ENCODE data around the gene CERS1.

Gene CERS1

DNA sequence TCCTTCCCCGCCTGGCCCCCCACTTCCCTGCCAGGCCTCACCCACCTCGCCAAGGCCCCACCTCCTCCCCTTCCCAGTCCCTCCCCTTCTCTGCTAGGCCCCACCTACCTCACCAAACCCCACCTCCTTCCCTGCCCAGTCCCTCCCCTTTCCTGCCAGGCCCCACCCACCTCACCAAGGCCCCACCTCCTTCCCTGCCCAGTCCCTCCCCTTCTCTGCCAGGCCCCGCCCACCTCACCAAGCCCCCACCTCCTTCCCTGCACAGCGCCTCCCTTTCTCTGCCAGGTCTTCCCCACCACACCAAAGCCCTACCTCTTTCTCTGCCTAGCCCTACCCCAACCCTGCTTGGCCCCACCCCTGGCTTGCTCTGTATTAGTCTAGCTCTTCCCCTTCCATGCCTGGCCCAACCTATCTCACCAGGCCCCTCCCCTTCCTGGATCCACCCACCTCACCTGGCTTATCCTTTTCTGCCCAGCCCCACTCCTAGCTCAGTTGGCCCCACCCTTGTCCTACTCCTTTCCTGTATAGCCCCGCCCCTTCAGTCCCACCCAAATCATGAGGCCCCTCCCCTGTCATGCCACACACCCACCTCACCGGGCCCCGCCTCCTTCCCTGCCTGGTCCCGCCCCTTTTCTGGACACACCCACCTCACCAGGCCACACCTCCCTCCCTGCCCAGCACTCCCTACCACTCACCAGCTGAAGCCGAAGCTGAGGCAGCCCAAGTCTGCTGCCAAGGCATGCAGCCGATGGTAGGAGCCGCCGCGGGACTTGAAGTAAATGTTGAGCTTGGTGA is 16.2 kb downstream of the CERS1 start:
- FAIRE-seq, result no peak
- no peak for TF ChIP-seq POLR2A (IDR thresholded peaks at IDR 0.05; ENCODE audit: low read depth, low read length)

DNA sequence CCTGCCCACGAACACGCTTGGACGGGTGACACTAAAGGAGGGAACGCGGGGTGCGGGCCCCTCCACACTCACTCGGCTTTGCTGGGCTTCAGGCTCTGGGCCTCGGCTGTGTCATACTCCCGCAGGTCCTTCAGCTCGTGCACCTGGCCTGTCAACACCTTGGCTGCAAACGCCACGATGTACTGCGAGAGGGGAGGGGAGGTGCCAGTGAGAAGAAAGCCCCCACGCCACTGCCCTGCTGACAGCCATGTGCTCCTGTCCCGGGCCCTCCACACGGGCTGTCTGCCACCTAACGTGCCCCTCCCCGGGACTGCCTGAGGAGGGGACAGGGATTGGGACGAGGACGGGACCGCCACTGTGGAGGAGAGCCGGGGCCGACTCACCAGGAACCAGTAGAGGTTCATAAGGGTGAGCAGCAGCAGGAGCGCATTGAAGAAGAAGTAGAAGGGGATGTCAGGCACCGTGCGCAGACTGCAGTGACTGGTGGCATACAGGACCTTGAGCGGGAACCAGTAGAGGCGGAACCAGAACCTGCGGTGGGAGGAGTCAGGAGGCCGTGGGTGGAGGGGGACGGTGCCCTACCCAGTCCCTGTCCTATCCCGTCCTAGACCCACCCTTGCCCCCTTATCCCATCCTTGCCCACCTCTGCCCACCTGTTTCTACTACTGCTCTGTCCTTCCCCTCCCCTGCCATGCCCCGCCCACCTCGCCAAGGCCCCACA is 16.9 kb downstream of the CERS1 start:
- DNase-seq (ENCODE audit: insufficient read length, low spot score), result no peak
- TF ChIP-seq POLR2A (IDR thresholded peaks at IDR 0.05; ENCODE audit: low read depth, low read length), result no peak
- FAIRE-seq, result no peak

More for the DNA sequence above, 16.2 kb downstream of the CERS1 start:
- no peak for DNase-seq (ENCODE audit: insufficient read length, low spot score)

DNA sequence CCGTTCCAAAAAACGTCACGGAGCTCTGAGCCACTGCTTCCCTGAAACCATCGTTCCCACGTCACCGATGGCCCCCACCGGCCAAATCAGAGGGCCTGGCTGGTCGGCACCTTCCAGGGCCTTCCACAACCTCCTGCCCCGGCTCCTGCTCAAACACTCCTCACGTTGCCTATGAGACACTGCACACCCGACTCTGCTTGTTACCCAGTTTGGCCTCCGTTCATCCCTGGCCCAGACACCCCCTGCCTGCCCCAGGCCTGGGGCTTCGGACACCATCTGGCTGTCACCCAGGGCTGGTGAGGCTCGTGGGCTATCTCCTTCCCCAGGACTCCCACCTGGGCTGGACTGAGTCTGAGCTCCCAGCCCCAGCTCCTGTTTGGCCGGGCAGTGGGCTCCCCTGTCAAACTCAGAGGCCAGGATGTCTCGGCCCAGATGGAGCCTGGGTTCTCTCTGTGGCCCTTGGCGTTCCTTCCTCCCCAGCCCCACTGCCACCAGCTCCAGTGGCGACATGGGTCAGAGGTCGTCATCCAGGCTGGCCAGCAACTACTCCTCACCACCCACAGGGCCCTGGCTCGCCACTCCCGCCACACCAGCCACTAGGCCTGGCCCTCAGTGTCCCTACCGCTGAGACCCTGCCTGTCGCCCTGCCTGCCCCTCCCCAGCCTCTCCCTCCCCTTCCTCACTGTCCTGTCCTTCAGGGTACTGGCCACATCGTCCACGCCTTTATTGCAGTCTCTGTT is 17.7 kb downstream of the CERS1 start:
- no peak for DNase-seq (ENCODE audit: insufficient read length, low spot score)
- TF ChIP-seq POLR2A (IDR thresholded peaks at IDR 0.05; ENCODE audit: low read depth, low read length), result no peak
- FAIRE-seq, result no peak

GRCh38 chr19:18876865-18877264 is 19.1 kb downstream of the CERS1 start:
- no peak for TF ChIP-seq POLR2A (IDR thresholded peaks at IDR 0.05; ENCODE audit: low read depth, low read length)
- FAIRE-seq, result no peak

GRCh38 chr19:18875726-18876125 is 20.2 kb downstream of the CERS1 start:
- no peak for DNase-seq (ENCODE audit: insufficient read length, low spot score)
- no peak for FAIRE-seq
- no peak for TF ChIP-seq POLR2A (IDR thresholded peaks at IDR 0.05; ENCODE audit: low read depth, low read length)

More at GRCh38 chr19:18876865-18877264, 19.1 kb downstream of the CERS1 start:
- DNase-seq (ENCODE audit: insufficient read length, low spot score), result no peak

GRCh38 chr19:18871543-18871942 is 24.4 kb downstream of the CERS1 start:
- FAIRE-seq, result no peak
- no peak for TF ChIP-seq POLR2A (IDR thresholded peaks at IDR 0.05; ENCODE audit: low read depth, low read length)
- DNase-seq (ENCODE audit: insufficient read length, low spot score), result no peak

GRCh38 chr19:18870531-18871172 is 25.3 kb downstream of the CERS1 start:
- FAIRE-seq, result no peak

GRCh38 chr19:18869781-18870530 is 26.0 kb downstream of the CERS1 start:
- no peak for FAIRE-seq
- no peak for TF ChIP-seq POLR2A (IDR thresholded peaks at IDR 0.05; ENCODE audit: low read depth, low read length)
- no peak for DNase-seq (ENCODE audit: insufficient read length, low spot score)

More at GRCh38 chr19:18870531-18871172, 25.3 kb downstream of the CERS1 start:
- TF ChIP-seq POLR2A (IDR thresholded peaks at IDR 0.05; ENCODE audit: low read depth, low read length), result no peak
- DNase-seq (ENCODE audit: insufficient read length, low spot score), result no peak

DNA sequence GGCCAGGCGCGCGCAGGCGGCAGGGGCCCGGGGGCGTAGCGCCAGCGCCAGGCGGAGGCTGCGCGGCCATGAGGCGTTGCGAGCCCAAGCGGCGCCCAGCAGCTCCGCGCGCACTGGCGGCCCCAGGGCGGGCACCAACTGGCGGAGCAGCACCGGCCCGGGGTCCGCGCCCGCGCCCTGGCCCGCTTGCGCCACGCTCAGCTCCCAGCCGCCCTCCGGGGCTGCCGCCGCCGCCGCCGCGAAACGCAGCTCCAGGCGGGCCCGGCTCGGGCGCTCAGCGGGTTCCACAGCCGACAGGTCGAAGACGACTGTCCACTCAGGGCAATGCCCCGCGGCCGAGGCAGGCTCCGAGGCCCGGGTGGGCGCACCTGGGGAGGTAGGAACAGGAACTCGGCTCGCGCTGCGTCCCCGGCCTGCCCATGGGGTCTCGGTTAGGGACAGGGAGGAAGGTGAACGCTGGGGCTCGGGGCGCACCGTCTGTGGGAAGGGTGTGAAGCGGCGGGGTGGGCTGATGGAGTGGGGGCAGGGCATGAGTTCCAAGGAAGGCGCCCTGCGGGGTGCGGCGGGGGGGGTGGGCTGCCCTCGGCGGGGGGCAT is 26.8 kb downstream of the CERS1 start:
- no peak for TF ChIP-seq POLR2A (IDR thresholded peaks at IDR 0.05; ENCODE audit: low read depth, low read length)
- DNase-seq (ENCODE audit: insufficient read length, low spot score), result no peak
- no peak for FAIRE-seq

DNA sequence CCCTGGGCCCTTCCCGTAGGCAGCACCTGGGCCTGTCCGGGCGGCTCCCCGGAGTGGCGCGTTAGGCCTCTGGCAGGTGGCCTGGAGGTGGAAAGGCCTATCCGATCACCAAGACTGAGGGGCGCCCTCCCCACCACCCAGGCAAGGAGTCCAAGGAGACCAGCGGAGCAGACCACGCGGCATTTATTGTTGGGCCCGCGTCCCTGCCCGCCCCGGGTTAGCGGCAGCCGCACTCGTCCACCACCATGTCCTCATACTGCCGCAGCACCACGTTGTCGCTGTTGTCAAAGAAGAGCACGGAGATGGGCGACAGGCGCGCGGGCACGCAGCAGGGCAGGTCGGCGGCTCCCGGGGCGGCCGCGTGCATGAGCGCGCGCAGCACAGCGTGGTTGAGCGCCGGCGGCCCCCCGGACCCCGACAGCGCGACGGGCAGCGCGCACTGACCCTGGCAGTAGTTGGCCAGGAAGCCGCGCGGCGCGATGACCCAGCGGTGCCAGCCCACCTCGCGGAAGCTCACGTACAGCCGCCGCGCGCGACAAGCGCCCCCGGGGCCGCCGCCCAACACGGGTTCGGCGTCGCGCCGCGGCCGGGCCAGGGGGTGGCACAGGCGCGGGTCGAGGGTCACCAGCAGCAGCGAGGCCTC is 27.5 kb downstream of the CERS1 start:
- TF ChIP-seq POLR2A (IDR thresholded peaks at IDR 0.05; ENCODE audit: low read depth, low read length), result no peak
- FAIRE-seq, result no peak
- no peak for DNase-seq (ENCODE audit: insufficient read length, low spot score)

DNA sequence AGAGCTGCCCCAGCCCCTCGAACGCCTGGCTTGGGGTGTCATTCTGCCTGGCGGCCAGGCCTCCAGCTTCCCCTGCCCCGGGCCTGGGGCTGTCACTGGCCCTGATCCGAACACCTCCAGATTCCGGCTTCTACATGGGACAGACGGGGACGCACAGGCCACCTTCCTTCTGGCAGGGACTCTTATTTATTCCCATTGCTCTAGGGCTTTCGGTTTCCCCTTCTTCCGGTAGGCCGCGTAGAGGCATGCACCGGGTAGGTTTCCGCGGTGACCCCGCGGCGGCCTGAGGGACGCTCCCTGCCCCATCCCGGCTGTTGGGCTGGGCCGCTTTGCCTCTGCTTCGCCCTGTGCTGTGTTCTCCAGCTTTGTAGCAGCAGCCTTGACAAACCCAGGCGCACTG is 28.2 kb downstream of the CERS1 start:
- TF ChIP-seq POLR2A (IDR thresholded peaks at IDR 0.05; ENCODE audit: low read depth, low read length), result no peak
- no peak for DNase-seq (ENCODE audit: insufficient read length, low spot score)
- FAIRE-seq, result no peak

- TF ChIP-seq POLR2A (IDR thresholded peaks at IDR 0.05; ENCODE audit: low read depth, low read length), result no peak
- FAIRE-seq (no peak), DNase-seq (ENCODE audit: insufficient read length, low spot score) (no peak)
These were observed 28.8 kb downstream of the CERS1 start for GRCh38 chr19:18867199-18867598.

Measured in H54 (cell line).